ENCODE data around the gene PLCD3. TPM values are rescaled to one million over a fixed set of nuclear protein-coding genes. Genes with fewer than 3 reads are reported as not detected.
A peak's percentile ranks its signal among the peaks of the same experiment; 100 is the strongest.

Gene PLCD3
- total and polyA plus RNA-seq, 2 of the 13 experiments (the other 11 are each of a cell fraction or from before 2014, with no cell fraction given): 11.3 to 39.1 TPM

DNA sequence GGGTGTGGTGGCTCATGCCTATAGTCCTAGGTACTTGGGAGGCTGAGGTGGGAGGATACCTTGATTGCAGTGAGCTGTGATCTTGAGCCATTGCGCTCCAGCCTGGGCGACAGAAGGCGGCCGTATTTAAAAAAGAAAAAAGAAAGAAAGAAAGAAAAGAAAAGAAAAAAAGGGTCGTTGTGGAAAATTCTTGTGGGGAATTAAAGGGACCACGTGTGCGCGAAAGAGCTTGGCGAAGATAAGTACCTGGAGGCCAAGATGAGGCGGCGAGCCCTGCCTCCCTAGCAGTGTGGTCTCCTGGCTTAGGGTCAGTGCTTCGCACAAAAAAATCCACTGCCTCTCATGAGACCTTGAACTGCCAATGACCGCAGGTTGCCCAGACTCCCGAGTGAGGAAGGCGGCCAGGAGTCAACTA lies 71.9 kb downstream of the PLCD3 start:
- CTCF ChIA-PET (ENCODE audit: low intra/inter-chr PET ratio, low total read pairs): interaction anchor here (1.3 kb wide), 1 partner anchor 72 kb away, joined by 3 read pairs; the partner anchor contains the start of gene PLCD3
- Histone ChIP-seq H3K27me3 (ENCODE audit: control insufficient read depth in 1 of 2, insufficient read depth in 2 of 2, low read length in 2 of 2) (no peaks in the 10 kb centered on the region; a peak in 1 of 5 replicates), H2AFZ (ENCODE audit: low read length) (peak overlapping the region; percentile 94), H3K4me3 (replicated peaks in 1 of 3; ENCODE audit: insufficient read depth in 1 of 3, low read depth in 2 of 3, low read length in 3 of 3) (peak overlapping the region; percentile 85 to 99 (median 97)), H3K79me2 (ENCODE audit: insufficient read depth, low read length) (peaks cover 44% of the 10 kb centered on the region), H3K9me3 (ENCODE audit: low read length) (no peaks in the 10 kb centered on the region), H4K20me1 (ENCODE audit: insufficient read depth, low read length) (no peaks in the 10 kb centered on the region; the same call in 1 of the 2 replicates), H3K9ac (ENCODE audit: insufficient read depth, low read depth, low read length) (peak overlapping the region; percentile 94), H3K27ac (ENCODE audit: extremely low read length, insufficient read depth, low read length) (peak overlapping the region; percentile 94), H3K4me2 (ENCODE audit: low read depth, low read length) (peak overlapping the region; percentile 91), H3K36me3 (replicated peaks in 1 of 2; ENCODE audit: control insufficient read depth in 1 of 2, insufficient read depth in 2 of 2, low read length in 2 of 2) (peaks cover 0 to 2% of the 10 kb centered on the region in 2 experiments; a peak in 2 of 5 replicates), H3K4me1 (ENCODE audit: insufficient read depth, low read length) (peaks cover 54% of the 10 kb centered on the region)
- intact Hi-C loops (cut with micrococcal nuclease; ENCODE audit: unreplicated experiment): no loop called here
- FAIRE-seq (no peak), DNase-seq (ENCODE audit: low spot score) (no peak), ATAC-seq (peak; percentile 39)
- POLR2A ChIA-PET: interaction anchor here (0.9 to 3.0 kb wide), 25 partner anchors 10 to 365 kb away, joined by 3 to 74 read pairs (median 6); partner anchors contain the start of genes ACBD4, DCAKD, EFTUD2 and HEXIM1
- TSS peak; percentile 91 for BruUV-seq (replicated peaks)
- in situ Hi-C loops (cut with HindIII; ENCODE audit: extremely low pct_ligation_motif_present, low pct_unique_long_range_greater_than_20kb): no loop called here
- WGBS (ENCODE audit: low lambda C conversion rate): 3% methylated on average over 12 of the region's 15 CpGs
- TF ChIP-seq ZNF446 (CRISPR knock-in tag; IDR thresholded peaks at IDR 0.05) (peak; percentile 42; the same call in 1 of the 2 replicates), ZNF577 (CRISPR knock-in tag; IDR thresholded peaks at IDR 0.05; ENCODE audit: borderline replicate concordance, low read depth) (0 out of 2 replicates have a peak, but pooled peaks have one; percentile 63), NR2F2 (IDR thresholded peaks at IDR 0.05; ENCODE audit: borderline replicate concordance, low read depth) (no peak), HNRNPLL (IDR thresholded peaks at IDR 0.05; ENCODE audit: low read depth, low read length, poor library complexity, severe bottlenecking) (no peak), CEBPG (CRISPR knock-in tag; IDR thresholded peaks at IDR 0.05) (no peak), ZNF564 (CRISPR knock-in tag; IDR thresholded peaks at IDR 0.05) (no peak), ZNF816 (CRISPR knock-in tag; IDR thresholded peaks at IDR 0.05; ENCODE audit: borderline replicate concordance) (peak; percentile 90; the same call in 1 of the 2 replicates), ZNF563 (CRISPR knock-in tag; IDR thresholded peaks at IDR 0.05) (peak; percentile 3; the same call in 1 of the 2 replicates), ATF7-NPFF (CRISPR knock-in tag; IDR thresholded peaks at IDR 0.05; ENCODE audit: low read depth) (0 out of 2 replicates have a peak, but pooled peaks have one; percentile 3), SRSF4 (IDR thresholded peaks at IDR 0.05; ENCODE audit: low read depth, low read length, poor library complexity, severe bottlenecking) (no peak), ATM (IDR thresholded peaks at IDR 0.05; ENCODE audit: borderline replicate concordance) (no peak), ZFX (CRISPR knock-in tag; IDR thresholded peaks at IDR 0.05; ENCODE audit: low read depth) (no peak), DBP (CRISPR knock-in tag; IDR thresholded peaks at IDR 0.05; ENCODE audit: not compliant biosample characterization) (no peak), U2AF2 (IDR thresholded peaks at IDR 0.05; ENCODE audit: low read depth, low read length) (0 out of 2 replicates have a peak, but pooled peaks have one; percentile 16), MAX (IDR thresholded peaks at IDR 0.05) (no peak), ZNF317 (CRISPR knock-in tag; IDR thresholded peaks at IDR 0.05) (0 out of 2 replicates have a peak, but pooled peaks have one; percentile 54), ZNF616 (CRISPR knock-in tag; IDR thresholded peaks at IDR 0.05; ENCODE audit: low read depth) (0 out of 2 replicates have a peak, but pooled peaks have one; percentile 37), NFKB2 (CRISPR knock-in tag; IDR thresholded peaks at IDR 0.05; ENCODE audit: borderline replicate concordance) (0 out of 2 replicates have a peak, but pooled peaks have one; percentile 36), BRD4 (CRISPR knock-in tag; IDR thresholded peaks at IDR 0.05) (peak; percentile 79; the same call in 1 of the 2 replicates), ZBTB42 (CRISPR knock-in tag; IDR thresholded peaks at IDR 0.05) (peak; percentile 25; the same call in 1 of the 2 replicates), ZNF589 (CRISPR knock-in tag; conservative IDR thresholded peaks at IDR 0.05) (no peak), HOXA9 (CRISPR knock-in tag; IDR thresholded peaks at IDR 0.05; ENCODE audit: borderline replicate concordance) (no peak), ZNF326 (CRISPR knock-in tag; IDR thresholded peaks at IDR 0.05; ENCODE audit: borderline replicate concordance) (no peak)
- TF ChIP-seq, protein P1, sequence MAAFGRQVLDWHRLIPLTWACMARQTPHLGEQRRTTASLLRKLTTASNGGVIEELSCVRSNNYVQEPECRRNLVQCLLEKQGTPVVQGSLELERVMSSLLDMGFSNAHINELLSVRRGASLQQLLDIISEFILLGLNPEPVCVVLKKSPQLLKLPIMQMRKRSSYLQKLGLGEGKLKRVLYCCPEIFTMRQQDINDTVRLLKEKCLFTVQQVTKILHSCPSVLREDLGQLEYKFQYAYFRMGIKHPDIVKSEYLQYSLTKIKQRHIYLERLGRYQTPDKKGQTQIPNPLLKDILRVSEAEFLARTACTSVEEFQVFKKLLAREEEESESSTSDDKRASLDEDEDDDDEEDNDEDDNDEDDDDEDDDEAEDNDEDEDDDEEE (CRISPR knock-in tag; IDR thresholded peaks at IDR 0.05): peak; percentile 89; the same call in 1 of the 2 replicates
